ENCODE data around the gene AHRR.

The AHRR gene

GRCh38 chr5:446066-446882 is 124.8 kb downstream of the AHRR start:
- no peak for DNase-seq

- DNase-seq, result peak; percentile 53
Measured at GRCh38 chr5:446883-447263, 125.4 kb downstream of the AHRR start.

- DNase-seq, result no peak
Measured at GRCh38 chr5:447501-447900, 126.0 kb downstream of the AHRR start.

- peak; percentile 17 for DNase-seq
Measured at GRCh38 chr5:448061-448765, 126.7 kb downstream of the AHRR start.

GRCh38 chr5:448766-449090 is 127.2 kb downstream of the AHRR start:
- no peak for DNase-seq

- no peak for DNase-seq
Measured at GRCh38 chr5:449151-449550, 127.6 kb downstream of the AHRR start.

GRCh38 chr5:451587-452458 is 130.3 kb downstream of the AHRR start:
- DNase-seq, result no peak

- no peak for DNase-seq
Measured at GRCh38 chr5:452978-453710, 131.6 kb downstream of the AHRR start.

GRCh38 chr5:453725-454481 is 132.4 kb downstream of the AHRR start:
- DNase-seq, result no peak

GRCh38 chr5:454936-455335 is 133.4 kb downstream of the AHRR start:
- DNase-seq, result no peak

- no peak for DNase-seq
Measured at GRCh38 chr5:455806-456205, 134.3 kb downstream of the AHRR start.

GRCh38 chr5:456351-457194 is 135.1 kb downstream of the AHRR start:
- DNase-seq, result no peak

GRCh38 chr5:457195-457961 is 135.9 kb downstream of the AHRR start:
- no peak for DNase-seq

- DNase-seq, result peak; percentile 67
Measured at GRCh38 chr5:458547-459353, 137.2 kb downstream of the AHRR start.

- DNase-seq, result no peak
Measured at GRCh38 chr5:459562-460272, 138.2 kb downstream of the AHRR start.

- DNase-seq, result no peak
Measured at GRCh38 chr5:460273-460625, 138.7 kb downstream of the AHRR start.

GRCh38 chr5:462051-462481 is 140.6 kb downstream of the AHRR start:
- no peak for DNase-seq

GRCh38 chr5:463301-463700 is 141.8 kb downstream of the AHRR start:
- DNase-seq, result no peak

- DNase-seq, result peak; percentile 72
Measured at GRCh38 chr5:463952-464351, 142.4 kb downstream of the AHRR start.

Measured in CD4-positive, alpha-beta T cell treated with Interleukin-4 for 4 hours (primary cell).